HepG2 (cell line): ENCODE measurements around the gene VEZF1. TPM values are rescaled to one million over a fixed set of nuclear protein-coding genes. Genes with fewer than 3 reads are reported as not detected.

ENCODE experiments used
- BORCS8-MEF2B ChIP-seq: sonication (generic); formaldehyde crosslinking; IDR thresholded peaks from 2 replicates; pipeline ENCODE4 v1.8.0; 2022; ENCODE audit warnings: mild to moderate bottlenecking, missing genetic modification reagents
- EP300 ChIP-seq, 3 experiments: sonication (generic) in 1 of 3; formaldehyde crosslinking in 1 of 3; IDR thresholded peaks; 2 replicates each; pipeline versions ENCODE4 v1.5.1 to v1.6.1; 2011 to 2020; ENCODE audit warnings: low read depth in 2 of 3, low read length in 2 of 3, borderline replicate concordance in 1 of 3, improper control_type of control experiment in 1 of 3, mild to moderate bottlenecking in 1 of 3, missing genetic modification reagents in 1 of 3, moderate library complexity in 1 of 3
- ESRRA ChIP-seq: sonication (generic); formaldehyde crosslinking; IDR thresholded peaks from 2 replicates; pipeline ENCODE4 v1.5.1; 2020; ENCODE audit warnings: mild to moderate bottlenecking, low read depth, missing genetic modification reagents
- GABPB1 ChIP-seq: IDR thresholded peaks from 2 replicates; pipeline ENCODE4 v1.6.1; 2016; ENCODE audit warnings: mild to moderate bottlenecking, missing genetic modification reagents, moderate library complexity, missing compliant biosample characterization
- HNF4G ChIP-seq, 2 experiments: sonication (generic) in 1 of 2; formaldehyde crosslinking in 1 of 2; IDR thresholded peaks; 2 replicates each; pipeline versions ENCODE4 v1.4.0 to v1.6.1; 2011 to 2020; ENCODE audit warnings: borderline replicate concordance in 2 of 2, low read depth in 2 of 2, mild to moderate bottlenecking in 2 of 2, low read length in 1 of 2, missing genetic modification reagents in 1 of 2, moderate library complexity in 1 of 2
- KDM5B ChIP-seq: sonication (generic); formaldehyde crosslinking; IDR thresholded peaks from 2 replicates; pipeline ENCODE4 v1.4.0; 2020; ENCODE audit warnings: missing genetic modification reagents, mild to moderate bottlenecking, borderline replicate concordance
- POLR2AphosphoS5 ChIP-seq: IDR thresholded peaks from 2 replicates; pipeline ENCODE4 v1.6.1; 2012; ENCODE audit warnings: low read depth, low read length
- REL ChIP-seq: sonication (generic); formaldehyde crosslinking; conservative IDR thresholded peaks from 2 replicates; pipeline ENCODE4 v1.8.0; 2022; ENCODE audit warnings: mild to moderate bottlenecking, missing genetic modification reagents, moderate library complexity
- RNF2 ChIP-seq: fragments of 450-650 bp; conservative IDR thresholded peaks from 2 replicates; pipeline ENCODE4 v1.6.1; 2016; ENCODE audit warnings: low read depth
- ZNF619 ChIP-seq: sonication (generic); formaldehyde crosslinking; IDR thresholded peaks from 2 replicates; pipeline ENCODE4 v1.4.0; 2020; ENCODE audit warnings: mild to moderate bottlenecking, missing genetic modification reagents
- ZNF629 ChIP-seq: sonication (generic); formaldehyde crosslinking; conservative IDR thresholded peaks from 2 replicates; pipeline ENCODE4 v1.5.0; 2020; ENCODE audit warnings: missing genetic modification reagents
- ZNF678 ChIP-seq: sonication (generic); formaldehyde crosslinking; IDR thresholded peaks from 2 replicates; pipeline ENCODE4 v1.4.0; 2020; ENCODE audit warnings: mild to moderate bottlenecking, missing genetic modification reagents
- ZNF709 ChIP-seq: sonication (generic); formaldehyde crosslinking; IDR thresholded peaks from 2 replicates; pipeline ENCODE4 v1.5.0; 2020; ENCODE audit warnings: mild to moderate bottlenecking, missing genetic modification reagents
- ZNF816 ChIP-seq: sonication (generic); formaldehyde crosslinking; IDR thresholded peaks from 2 replicates; pipeline ENCODE4 v1.8.0; 2022; ENCODE audit warnings: missing genetic modification reagents, mild to moderate bottlenecking, borderline replicate concordance
- ZSCAN29 ChIP-seq: sonication (generic); formaldehyde crosslinking; conservative IDR thresholded peaks from 2 replicates; pipeline ENCODE4 v1.4.0; 2020; ENCODE audit warnings: mild to moderate bottlenecking, missing genetic modification reagents
- polyA plus RNA-seq, 8 experiments: library from polyadenylated mRNA; depleted of rRNA in 3 of 8; stranded (reverse) in 7 of 8; unstranded in 1 of 8; fragments of >200 nt; fragmentation: Illumina TruSeq in 4 of 8; extraction: Trizol in 4 of 8; gene quantifications; 2 replicates each; pipeline versions ENCODE4 v1.2.1 to v1.2.3, GENCODE V29; 2011 to 2016; ENCODE audit warnings: low read depth in 4 of 8, missing spikeins in 1 of 8, mixed read lengths in 1 of 8; ENCODE audit not compliant: insufficient read depth in 1 of 8
- total RNA-seq, 5 experiments: library from RNA; depleted of rRNA; stranded (reverse); fragments of >200 nt; fragmentation: Illumina TruSeq; extraction: Trizol; gene quantifications; 2 replicates each; pipeline ENCODE4 v1.2.3, GENCODE V29; 2016; ENCODE audit warnings: low read depth in 1 of 5
- TF ChIP-seq, protein P1 (sequence below): sonication (generic); formaldehyde crosslinking; IDR thresholded peaks from 2 replicates; pipeline ENCODE4 v1.5.0; 2020; ENCODE audit warnings: mild to moderate bottlenecking, missing genetic modification reagents, borderline replicate concordance
- TF ChIP-seq, protein P2 (sequence below): sonication (generic); formaldehyde crosslinking; IDR thresholded peaks from 2 replicates; pipeline ENCODE4 v1.4.0; 2020; ENCODE audit warnings: missing genetic modification reagents, mild to moderate bottlenecking, borderline replicate concordance
- TF ChIP-seq, protein P3 (sequence below): sonication (generic); formaldehyde crosslinking; IDR thresholded peaks from 2 replicates; pipeline ENCODE4 v1.5.0; 2020; ENCODE audit warnings: mild to moderate bottlenecking, low read depth, missing genetic modification reagents, borderline replicate concordance

VEZF1 gene
- total and polyA plus RNA-seq, 2 of the 13 experiments (the other 11 are each of a cell fraction or from before 2014, with no cell fraction given): 45.9 to 49.7 TPM

GRCh38 chr17:58006924-58007780, 19.1 kb upstream of the VEZF1 start, which contains the start of gene SRSF1 (continued):
- TF ChIP-seq, protein P1, sequence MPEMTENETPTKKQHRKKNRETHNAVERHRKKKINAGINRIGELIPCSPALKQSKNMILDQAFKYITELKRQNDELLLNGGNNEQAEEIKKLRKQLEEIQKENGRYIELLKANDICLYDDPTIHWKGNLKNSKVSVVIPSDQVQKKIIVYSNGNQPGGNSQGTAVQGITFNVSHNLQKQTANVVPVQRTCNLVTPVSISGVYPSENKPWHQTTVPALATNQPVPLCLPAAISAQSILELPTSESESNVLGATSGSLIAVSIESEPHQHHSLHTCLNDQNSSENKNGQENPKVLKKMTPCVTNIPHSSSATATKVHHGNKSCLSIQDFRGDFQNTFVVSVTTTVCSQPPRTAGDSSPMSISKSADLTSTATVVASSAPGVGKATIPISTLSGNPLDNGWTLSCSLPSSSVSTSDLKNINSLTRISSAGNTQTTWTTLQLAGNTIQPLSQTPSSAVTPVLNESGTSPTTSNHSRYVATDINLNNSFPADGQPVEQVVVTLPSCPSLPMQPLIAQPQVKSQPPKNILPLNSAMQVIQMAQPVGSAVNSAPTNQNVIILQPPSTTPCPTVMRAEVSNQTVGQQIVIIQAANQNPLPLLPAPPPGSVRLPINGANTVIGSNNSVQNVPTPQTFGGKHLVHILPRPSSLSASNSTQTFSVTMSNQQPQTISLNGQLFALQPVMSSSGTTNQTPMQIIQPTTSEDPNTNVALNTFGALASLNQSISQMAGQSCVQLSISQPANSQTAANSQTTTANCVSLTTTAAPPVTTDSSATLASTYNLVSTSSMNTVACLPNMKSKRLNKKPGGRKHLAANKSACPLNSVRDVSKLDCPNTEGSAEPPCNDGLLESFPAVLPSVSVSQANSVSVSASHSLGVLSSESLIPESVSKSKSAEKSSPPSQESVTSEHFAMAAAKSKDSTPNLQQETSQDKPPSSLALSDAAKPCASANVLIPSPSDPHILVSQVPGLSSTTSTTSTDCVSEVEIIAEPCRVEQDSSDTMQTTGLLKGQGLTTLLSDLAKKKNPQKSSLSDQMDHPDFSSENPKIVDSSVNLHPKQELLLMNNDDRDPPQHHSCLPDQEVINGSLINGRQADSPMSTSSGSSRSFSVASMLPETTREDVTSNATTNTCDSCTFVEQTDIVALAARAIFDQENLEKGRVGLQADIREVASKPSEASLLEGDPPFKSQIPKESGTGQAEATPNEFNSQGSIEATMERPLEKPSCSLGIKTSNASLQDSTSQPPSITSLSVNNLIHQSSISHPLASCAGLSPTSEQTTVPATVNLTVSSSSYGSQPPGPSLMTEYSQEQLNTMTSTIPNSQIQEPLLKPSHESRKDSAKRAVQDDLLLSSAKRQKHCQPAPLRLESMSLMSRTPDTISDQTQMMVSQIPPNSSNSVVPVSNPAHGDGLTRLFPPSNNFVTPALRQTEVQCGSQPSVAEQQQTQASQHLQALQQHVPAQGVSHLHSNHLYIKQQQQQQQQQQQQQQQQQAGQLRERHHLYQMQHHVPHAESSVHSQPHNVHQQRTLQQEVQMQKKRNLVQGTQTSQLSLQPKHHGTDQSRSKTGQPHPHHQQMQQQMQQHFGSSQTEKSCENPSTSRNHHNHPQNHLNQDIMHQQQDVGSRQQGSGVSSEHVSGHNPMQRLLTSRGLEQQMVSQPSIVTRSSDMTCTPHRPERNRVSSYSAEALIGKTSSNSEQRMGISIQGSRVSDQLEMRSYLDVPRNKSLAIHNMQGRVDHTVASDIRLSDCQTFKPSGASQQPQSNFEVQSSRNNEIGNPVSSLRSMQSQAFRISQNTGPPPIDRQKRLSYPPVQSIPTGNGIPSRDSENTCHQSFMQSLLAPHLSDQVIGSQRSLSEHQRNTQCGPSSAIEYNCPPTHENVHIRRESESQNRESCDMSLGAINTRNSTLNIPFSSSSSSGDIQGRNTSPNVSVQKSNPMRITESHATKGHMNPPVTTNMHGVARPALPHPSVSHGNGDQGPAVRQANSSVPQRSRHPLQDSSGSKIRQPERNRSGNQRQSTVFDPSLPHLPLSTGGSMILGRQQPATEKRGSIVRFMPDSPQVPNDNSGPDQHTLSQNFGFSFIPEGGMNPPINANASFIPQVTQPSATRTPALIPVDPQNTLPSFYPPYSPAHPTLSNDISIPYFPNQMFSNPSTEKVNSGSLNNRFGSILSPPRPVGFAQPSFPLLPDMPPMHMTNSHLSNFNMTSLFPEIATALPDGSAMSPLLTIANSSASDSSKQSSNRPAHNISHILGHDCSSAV (CRISPR knock-in tag): peak; percentile 83; the same call in 1 of the 2 replicates
- TF ChIP-seq BORCS8-MEF2B (CRISPR knock-in tag) (peak; percentile 91), ZNF816 (CRISPR knock-in tag) (peak; percentile 98), RNF2 (peak; percentile 99), REL (CRISPR knock-in tag) (peak; percentile 98), ZSCAN29 (CRISPR knock-in tag) (peak; percentile 80), ZNF619 (CRISPR knock-in tag) (peak; percentile 79), POLR2AphosphoS5 (peak; percentile 93), KDM5B (peak; percentile 96), HNF4G (IDR thresholded peaks at IDR 0.05; ENCODE audit: borderline replicate concordance, low read depth, low read length) (peak; percentile 4; the same call in 1 of the 2 replicates), HNF4G (CRISPR knock-in tag; IDR thresholded peaks at IDR 0.05; ENCODE audit: borderline replicate concordance, low read depth) (peak; percentile 52; the same call in 1 of the 2 replicates), ESRRA (peak; percentile 89), ZNF709 (peak; percentile 90; the same call in 1 of the 2 replicates), ZNF678 (peak; percentile 95), EP300 (IDR thresholded peaks at IDR 0.05; ENCODE audit: low read depth in 2 of 2, low read length in 2 of 2) (peak; percentile 16 to 62; a peak in 1 of 4 replicates), EP300 (CRISPR knock-in tag; IDR thresholded peaks at IDR 0.05; ENCODE audit: borderline replicate concordance) (peak; percentile 52; the same call in 1 of the 2 replicates), ZNF629 (CRISPR knock-in tag) (peak; percentile 51), GABPB1 (peak; percentile 95)
- TF ChIP-seq, protein P2, sequence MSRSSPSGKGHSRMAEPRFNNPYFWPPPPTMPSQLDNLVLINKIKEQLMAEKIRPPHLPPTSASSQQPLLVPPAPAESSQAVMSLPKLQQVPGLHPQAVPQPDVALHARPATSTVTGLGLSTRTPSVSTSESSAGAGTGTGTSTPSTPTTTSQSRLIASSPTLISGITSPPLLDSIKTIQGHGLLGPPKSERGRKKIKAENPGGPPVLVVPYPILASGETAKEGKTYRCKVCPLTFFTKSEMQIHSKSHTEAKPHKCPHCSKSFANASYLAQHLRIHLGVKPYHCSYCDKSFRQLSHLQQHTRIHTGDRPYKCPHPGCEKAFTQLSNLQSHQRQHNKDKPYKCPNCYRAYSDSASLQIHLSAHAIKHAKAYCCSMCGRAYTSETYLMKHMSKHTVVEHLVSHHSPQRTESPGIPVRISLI (CRISPR knock-in tag): peak; percentile 89
- TF ChIP-seq, protein P3, sequence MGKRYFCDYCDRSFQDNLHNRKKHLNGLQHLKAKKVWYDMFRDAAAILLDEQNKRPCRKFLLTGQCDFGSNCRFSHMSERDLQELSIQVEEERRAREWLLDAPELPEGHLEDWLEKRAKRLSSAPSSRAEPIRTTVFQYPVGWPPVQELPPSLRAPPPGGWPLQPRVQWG (CRISPR knock-in tag): no peak
